Peyer's patch (tissue), 4 donors: ENCODE measurements around the gene CHP1. TPM values are rescaled to one million over a fixed set of nuclear protein-coding genes. Genes with fewer than 3 reads are reported as not detected.

Source experiments
- DNase-seq, 3 donors: peaks; one replicate each; pipeline ENCODE4 v3.0.0-alpha.2; 2017 to 2019
- H3K27ac ChIP-seq, 4 donors: fragments of 200-600 bp; sonication (generic); one replicate each; pipeline ENCODE4 v1.5.1; 2016 to 2019
- H3K27me3 ChIP-seq, 2 donors: fragments of 200-600 bp; sonication (generic); one replicate each; pipeline ENCODE4 v1.5.1; 2019
- H3K36me3 ChIP-seq, 3 donors: fragments of 200-600 bp; sonication (generic); one replicate each; pipeline ENCODE4 v1.5.1; 2016 to 2019
- H3K4me1 ChIP-seq, 4 donors: fragments of 200-600 bp; sonication (generic); one replicate each; pipeline ENCODE4 v1.5.1; 2016 to 2019
- H3K4me3 ChIP-seq, 4 donors: fragments of 200-600 bp; sonication (generic); 1 replicate in 3 of 4; 2 replicates in 1 of 4; pipeline ENCODE4 v1.5.1; 2016 to 2019; ENCODE audit warnings: mild to moderate bottlenecking in 1 of 4
- H3K9me3 ChIP-seq, 4 donors: fragments of 200-600 bp; sonication (generic); one replicate each; pipeline ENCODE4 v1.5.1; 2016 to 2019; ENCODE audit warnings: mild to moderate bottlenecking in 1 of 4
- CTCF ChIP-seq, 6 experiments: fragments of 450-650 bp in 4 of 6; fragments of 200-600 bp in 2 of 6; sonication (generic) in 1 of 6; IDR thresholded peaks; one replicate each; pipeline ENCODE4 v1.5.1; 2017 to 2019; ENCODE audit warnings: antibody characterized with exemption in 6 of 6, mild to moderate bottlenecking in 3 of 6, moderate library complexity in 1 of 6
- POLR2A ChIP-seq, 2 donors: fragments of 450-650 bp; IDR thresholded peaks; one replicate each; pipeline ENCODE4 v1.5.1; 2017; ENCODE audit warnings: antibody characterized with exemption in 2 of 2, mild to moderate bottlenecking in 2 of 2, moderate library complexity in 2 of 2
- total RNA-seq, 4 donors: library from RNA; depleted of rRNA; stranded (reverse); fragments of >200 nt; gene quantifications; one replicate each; pipeline ENCODE4 v1.1.0, GENCODE V29; 2016

Gene CHP1
- total RNA-seq, 4 donors from 2014 or later, result 107 to 534 (median 405) TPM

GRCh38 chr15:41203395-41203794, 27.7 kb upstream of the CHP1 start:
- Histone ChIP-seq H3K9me3 (no peaks in the 10 kb centered on the region), H3K27ac (no peak overlapping the region), H3K36me3 (no peaks in the 10 kb centered on the region), H3K27me3 (no peaks in the 10 kb centered on the region), H3K4me1 (no peaks in the 10 kb centered on the region), H3K4me3 (no peak overlapping the region)
- no peak for DNase-seq
- no peak for TF ChIP-seq POLR2A (IDR thresholded peaks at IDR 0.05)
- TF ChIP-seq CTCF (IDR thresholded peaks at IDR 0.05), result no peak

GRCh38 chr15:41205315-41205714, 25.8 kb upstream of the CHP1 start:
- no peaks in the 10 kb centered on the region for H3K27me3 ChIP-seq
- H3K9me3 ChIP-seq, result no peaks in the 10 kb centered on the region
- TF ChIP-seq CTCF (IDR thresholded peaks at IDR 0.05), result no peak
- no peak for DNase-seq
- H3K4me3 ChIP-seq, result no peak overlapping the region
- H3K4me1 ChIP-seq, result no peaks in the 10 kb centered on the region
- no peak overlapping the region for H3K27ac ChIP-seq
- no peaks in the 10 kb centered on the region for H3K36me3 ChIP-seq

- TF ChIP-seq CTCF (IDR thresholded peaks at IDR 0.05), result no peak
- TF ChIP-seq POLR2A (IDR thresholded peaks at IDR 0.05), result no peak
- no peak overlapping the region for H3K4me3 ChIP-seq
- H3K9me3 ChIP-seq, result no peaks in the 10 kb centered on the region
- no peaks in the 10 kb centered on the region for H3K27me3 ChIP-seq
- no peak overlapping the region for H3K27ac ChIP-seq
- no peak for DNase-seq
- no peaks in the 10 kb centered on the region for H3K36me3 ChIP-seq
- H3K4me1 ChIP-seq, result no peaks in the 10 kb centered on the region
Measured at GRCh38 chr15:41207687-41208448, 23.2 kb upstream of the CHP1 start.

- TF ChIP-seq CTCF (IDR thresholded peaks at IDR 0.05), result no peak
- TF ChIP-seq POLR2A (IDR thresholded peaks at IDR 0.05), result no peak
- H3K9me3 ChIP-seq, result no peaks in the 10 kb centered on the region
- H3K36me3 ChIP-seq, result no peaks in the 10 kb centered on the region
- H3K4me3 ChIP-seq, result no peak overlapping the region
- no peak for DNase-seq
- H3K4me1 ChIP-seq, result no peaks in the 10 kb centered on the region
- H3K27ac ChIP-seq, result no peak overlapping the region
- H3K27me3 ChIP-seq, result no peaks in the 10 kb centered on the region
Measured at GRCh38 chr15:41215708-41216107, 15.4 kb upstream of the CHP1 start.

GRCh38 chr15:41218851-41219250, 12.2 kb upstream of the CHP1 start:
- no peak for DNase-seq
- Histone ChIP-seq H3K9me3 (no peaks in the 10 kb centered on the region), H3K4me1 (no peaks in the 10 kb centered on the region), H3K36me3 (no peaks in the 10 kb centered on the region), H3K27ac (no peak overlapping the region), H3K4me3 (no peak overlapping the region), H3K27me3 (no peaks in the 10 kb centered on the region)
- TF ChIP-seq POLR2A (IDR thresholded peaks at IDR 0.05) (no peak), CTCF (IDR thresholded peaks at IDR 0.05) (no peak)
